GM12878 (cell line): ENCODE data around the gene TRAF3IP1. TPM values are rescaled to one million over a fixed set of nuclear protein-coding genes. Genes with fewer than 3 reads are reported as not detected.

Experiments used
- ATAC-seq: fragments of 200-7000 bp; cut with Tn5 transposase; 3 replicates; pipeline ENCODE4 v1.9.1; 2020; ENCODE audit warnings: mild to moderate bottlenecking, moderate library complexity
- BruUV-seq: library from RNA; stranded (reverse); fragments of 400-500 nt; replicated peaks from 2 replicates; lab custom pipeline; 2021; lab: Mats Ljungman, UMichigan
- CTCF ChIA-PET: fragments of 300-600 bp; sonication (Branson Sonifier 250); formaldehyde crosslinking; extraction: SDS; loops from one replicate; lab custom pipeline; 2021; ENCODE audit warnings: inconsistent platforms; lab: Yijun Ruan, JAX
- POLR2A ChIA-PET: fragments of 350-600 bp; formaldehyde crosslinking; extraction: SDS; loops from one replicate; lab custom pipeline; 2021; ENCODE audit warnings: inconsistent platforms; lab: Charles Lee
- RAD21 ChIA-PET: fragments of 300-600 bp; sonication (Branson Sonifier 250); formaldehyde crosslinking; loops from one replicate; lab custom pipeline; 2023; ENCODE audit warnings: antibody characterized with exemption; ENCODE audit not compliant: unreplicated experiment; lab: Charles Lee
- SMC1A ChIA-PET: fragments of 300-600 bp; sonication (Branson Sonifier 250); formaldehyde crosslinking; loops from one replicate; lab custom pipeline; 2023; ENCODE audit not compliant: unreplicated experiment, uncharacterized antibody; lab: Charles Lee
- DNase-seq: peaks from one replicate; pipeline ENCODE4 v3.0.0-alpha.2; 2011; ENCODE audit warnings: low read depth, low spot score
- FAIRE-seq: peaks from 3 replicates; lab custom pipeline; 2011; peaks lifted over from hg19 to GRCh38; lab: Jason Lieb, UNC
- H2AFZ ChIP-seq: 2 replicates; pipeline ENCODE4 v1.6.0; 2011; ENCODE audit warnings: low read depth, low read length, control low read depth; ENCODE audit not compliant: control insufficient read depth
- H3K27ac ChIP-seq: 2 replicates; pipeline ENCODE4 v1.5.1; 2011; ENCODE audit warnings: control low read depth; ENCODE audit not compliant: control insufficient read depth, insufficient read depth
- H3K27me3 ChIP-seq, 2 experiments: replicated peaks in 1 of 2; 2 replicates each; pipeline versions ENCODE4 v1.6.0 to v1.6.1; 2011; ENCODE audit warnings: low read length in 1 of 2; ENCODE audit not compliant: control insufficient read depth in 2 of 2, insufficient read depth in 2 of 2
- H3K36me3 ChIP-seq, 2 experiments: 2 replicates each; pipeline ENCODE4 v1.5.1; 2011; ENCODE audit warnings: low read length in 1 of 2; ENCODE audit not compliant: control insufficient read depth in 2 of 2, insufficient read depth in 2 of 2
- H3K4me1 ChIP-seq: 2 replicates; pipeline ENCODE4 v1.6.1; 2011; ENCODE audit warnings: mild to moderate bottlenecking, low read length, moderate library complexity, mixed read lengths; ENCODE audit not compliant: control insufficient read depth, insufficient read depth
- H3K4me2 ChIP-seq: 2 replicates; pipeline ENCODE4 v1.6.0; 2011; ENCODE audit warnings: control low read depth; ENCODE audit not compliant: control insufficient read depth, insufficient read depth
- H3K4me3 ChIP-seq: fragments of 200-600 bp; sonication (generic); 2 replicates; pipeline ENCODE4 v1.5.1; 2016
- H3K79me2 ChIP-seq: 2 replicates; pipeline ENCODE4 v1.6.0; 2011; ENCODE audit warnings: low read length; ENCODE audit not compliant: control insufficient read depth, insufficient read depth
- H3K9ac ChIP-seq: 2 replicates; pipeline ENCODE4 v1.8.0; 2011; ENCODE audit warnings: low read length, control low read depth, mixed read lengths; ENCODE audit not compliant: control insufficient read depth, insufficient read depth
- H3K9me3 ChIP-seq: replicated peaks from 3 replicates; pipeline ENCODE4 v1.5.1; 2011; ENCODE audit warnings: mild to moderate bottlenecking, low read length; ENCODE audit not compliant: control insufficient read depth, insufficient read depth
- H4K20me1 ChIP-seq: 2 replicates; pipeline ENCODE4 v1.6.0; 2011; ENCODE audit not compliant: control insufficient read depth, insufficient read depth
- CHD1 ChIP-seq: IDR thresholded peaks from 2 replicates; pipeline ENCODE4 v1.6.1; 2012; ENCODE audit warnings: low read depth, low read length, improper control_type of control experiment
- CUX1 ChIP-seq: IDR thresholded peaks from 2 replicates; pipeline ENCODE4 v1.6.1; 2012; ENCODE audit warnings: improper control_type of control experiment, low read depth, low read length; ENCODE audit not compliant: insufficient replicate concordance
- E2F4 ChIP-seq: IDR thresholded peaks from 2 replicates; pipeline ENCODE4 v1.6.1; 2012; ENCODE audit warnings: low read depth, low read length, improper control_type of control experiment
- IKZF2 ChIP-seq, 2 experiments: fragments of 450-650 bp; IDR thresholded peaks; 2 replicates each; pipeline ENCODE4 v1.6.1; 2017; ENCODE audit warnings: mild to moderate bottlenecking in 2 of 2, moderate library complexity in 2 of 2
- MXI1 ChIP-seq: fragments of 150-350 bp; IDR thresholded peaks from 2 replicates; pipeline ENCODE4 v1.6.1; 2011; ENCODE audit warnings: low read depth, mild to moderate bottlenecking, inconsistent platforms, low read length, improper control_type of control experiment
- MYB ChIP-seq: fragments of 150-350 bp; IDR thresholded peaks from 2 replicates; pipeline ENCODE4 v1.6.1; 2014; ENCODE audit warnings: mild to moderate bottlenecking, low read depth, low read length, borderline replicate concordance
- MYC ChIP-seq: IDR thresholded peaks from 2 replicates; pipeline ENCODE4 v1.6.1; 2011; ENCODE audit warnings: mild to moderate bottlenecking, low read length, moderate library complexity, inconsistent platforms; ENCODE audit not compliant: insufficient read depth, insufficient replicate concordance, insufficient read length, severe bottlenecking
- NFYB ChIP-seq: IDR thresholded peaks from 2 replicates; pipeline ENCODE4 v1.6.1; 2011; ENCODE audit warnings: low read depth, mild to moderate bottlenecking, low read length, improper control_type of control experiment, moderate library complexity; ENCODE audit not compliant: insufficient read depth
- PAX8 ChIP-seq: fragments of 450-650 bp; IDR thresholded peaks from 2 replicates; pipeline ENCODE4 v1.6.1; 2017; ENCODE audit warnings: mild to moderate bottlenecking, moderate library complexity
- POLR2AphosphoS5 ChIP-seq: IDR thresholded peaks from 2 replicates; pipeline ENCODE4 v1.6.1; 2011; ENCODE audit warnings: mild to moderate bottlenecking, low read length, inconsistent platforms
- RAD51 ChIP-seq: fragments of 450-650 bp; IDR thresholded peaks from 2 replicates; pipeline ENCODE4 v1.6.1; 2016; ENCODE audit warnings: moderate library complexity, mild to moderate bottlenecking, inconsistent platforms
- RCOR1 ChIP-seq: conservative IDR thresholded peaks from 2 replicates; pipeline ENCODE4 v1.6.1; 2012; ENCODE audit warnings: low read depth, low read length, improper control_type of control experiment
- SP1 ChIP-seq: IDR thresholded peaks from one replicate; pipeline ENCODE4 v1.6.1; 2011; ENCODE audit warnings: low read depth, low read length
- SPI1 ChIP-seq: IDR thresholded peaks from 2 replicates; pipeline ENCODE4 v1.6.1; 2011; ENCODE audit warnings: low read depth, mild to moderate bottlenecking, low read length, moderate library complexity, borderline replicate concordance; ENCODE audit not compliant: insufficient read depth
- TCF12 ChIP-seq: IDR thresholded peaks from 2 replicates; pipeline ENCODE4 v1.6.1; 2011; ENCODE audit warnings: low read depth, mild to moderate bottlenecking, low read length
- TCF3 ChIP-seq: IDR thresholded peaks from 2 replicates; pipeline ENCODE4 v1.6.1; 2012; ENCODE audit warnings: low read depth, mild to moderate bottlenecking, low read length, borderline replicate concordance; ENCODE audit not compliant: insufficient read depth
- YY1 ChIP-seq: IDR thresholded peaks from 2 replicates; pipeline ENCODE4 v1.6.1; 2011; ENCODE audit warnings: low read depth, mild to moderate bottlenecking, low read length
- WGBS: methylation state at CpG from one replicate; pipeline ENCODE4 v1.1.6; 2016; ENCODE audit warnings: low lambda C conversion rate; ENCODE audit not compliant: insufficient replicate concordance, insufficient coverage; ENCODE audit errors: missing lambda C conversion rate; 5-methylcytosine and 5-hydroxymethylcytosine counted together
- in situ Hi-C: fragments of 300-500 bp; cut with MboI; formaldehyde crosslinking; loops from 9 replicates; pipeline ENCODE4 v1.14.3; 2018; ENCODE audit warnings: mixed read lengths
- intact Hi-C: fragments of 100-400 bp; cut with micrococcal nuclease; formaldehyde crosslinking; loops from one replicate; pipeline ENCODE4 v1.14.2; 2022; ENCODE audit not compliant: unreplicated experiment
- polyA plus RNA-seq, 11 experiments: library from polyadenylated mRNA; depleted of rRNA in 4 of 11; unstranded in 6 of 11; stranded (reverse) in 5 of 11; fragments of >200 nt; fragmentation: Nextera tagmentation in 4 of 11; fragmentation: Illumina TruSeq in 1 of 11; extraction: Ambion mirVana in 4 of 11; extraction: Trizol in 1 of 11; gene quantifications; 1 replicate in 1 of 11; 2 replicates in 10 of 11; pipeline versions ENCODE4 v1.2.1 to v1.2.3, GENCODE V29; 2011 to 2016; ENCODE audit warnings: inconsistent platforms in 2 of 11, missing spikeins in 2 of 11, low read depth in 1 of 11
- total RNA-seq, 4 experiments: library from RNA; depleted of rRNA in 3 of 4; stranded (reverse); fragments of >200 nt in 3 of 4; fragmentation: Illumina TruSeq in 1 of 4; extraction: Trizol in 1 of 4; gene quantifications; 2 replicates each; pipeline versions ENCODE4 v1.2.1 to v1.2.3, GENCODE V29; 2013 to 2021

TRAF3IP1 gene
- total and polyA plus RNA-seq, 10 of the 15 experiments (the other 5 are each of a cell fraction or from before 2014, with no cell fraction given), result 1.6 to 7.5 (median 3.6) TPM

- TF ChIP-seq MXI1 (no peak), MYC (no peak)
- TF ChIP-seq, all 136 proteins: peak for 0
Observed at GRCh38 chr2:238407566-238407965, 87.2 kb downstream of the TRAF3IP1 start (continued).

- intact Hi-C loops, result no loop called here
- Histone ChIP-seq H3K4me1 (no peaks in the 10 kb centered on the region), H3K4me2 (no peak overlapping the region), H4K20me1 (no peaks in the 10 kb centered on the region), H3K4me3 (no peak overlapping the region), H3K36me3 (no peaks in the 10 kb centered on the region), H3K79me2 (no peaks in the 10 kb centered on the region), H3K27me3 (no peaks in the 10 kb centered on the region), H3K27ac (no peak overlapping the region), H3K9me3 (no peaks in the 10 kb centered on the region), H3K9ac (no peak overlapping the region), H2AFZ (no peak overlapping the region)
- FAIRE-seq (no peak), ATAC-seq (no peak), DNase-seq (no peak)
- WGBS, result 65% methylated on average over 17 of the region's 17 CpGs
- no TSS peak for BruUV-seq
- ChIA-PET RAD21 (no interaction called here), CTCF (no interaction called here), POLR2A (no interaction called here), SMC1A (no interaction called here)
- in situ Hi-C loops, result no loop called here
- TF ChIP-seq SPI1, result no peak
- TF ChIP-seq SP1, result no peak
- no peak for TF ChIP-seq MYB
- no peak for TF ChIP-seq CUX1
- no peak for TF ChIP-seq TCF3
- TF ChIP-seq PAX8, result no peak
- TF ChIP-seq POLR2AphosphoS5, result no peak
- no peak for TF ChIP-seq CHD1
- no peak for TF ChIP-seq RCOR1
- no peak for TF ChIP-seq RAD51
- no peak for TF ChIP-seq TCF12
- TF ChIP-seq YY1, result no peak
- TF ChIP-seq IKZF2 (IDR thresholded peaks at IDR 0.05), result no peak
- TF ChIP-seq NFYB, result no peak
- TF ChIP-seq E2F4, result no peak
Observed at GRCh38 chr2:238408615-238409340, 88.5 kb downstream of the TRAF3IP1 start.
